HG03457 (cell line): ENCODE data around the gene TCF4.

Source experiments
- ATAC-seq: cut with Tn5 transposase; IDR thresholded peaks from one replicate; pipeline ENCODE4 v1.9.1; 2021; ENCODE audit warnings: moderate number of reproducible peaks; ENCODE audit not compliant: unreplicated experiment

The TCF4 gene

GRCh38 chr18:55588111-55588869 is at the start of gene TCF4:
Gene TCF4, minus strand, starts transcription at chr18:55588192. Its CDS starts 1,076 bp downstream, at chr18:55587116.
- ATAC-seq, result no peak

DNA sequence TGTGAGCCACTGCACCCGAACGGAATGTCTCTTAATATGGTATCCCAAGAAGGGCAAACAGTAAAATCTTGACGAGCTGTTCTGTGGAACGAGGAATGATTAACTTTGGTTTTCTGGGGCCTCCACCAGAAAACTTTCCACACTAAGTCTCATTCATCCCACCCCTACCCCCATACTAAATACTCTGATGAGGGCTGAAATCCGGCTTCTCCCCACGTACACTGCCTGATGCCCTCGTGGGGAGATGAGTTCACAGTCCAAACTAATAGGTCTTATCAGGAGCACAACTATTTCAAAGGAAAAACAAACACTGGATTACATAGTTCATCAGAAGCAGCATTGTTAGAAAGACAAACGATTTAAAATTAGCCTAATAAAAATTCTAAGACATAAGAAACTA is 49.2 kb upstream of the TCF4 start:
- no peak for ATAC-seq

GRCh38 chr18:55635439-55635838 is 47.4 kb upstream of the TCF4 start:
- no peak for ATAC-seq

GRCh38 chr18:55634545-55634944 is 46.6 kb upstream of the TCF4 start:
- no peak for ATAC-seq

GRCh38 chr18:55633032-55633431 is 45.0 kb upstream of the TCF4 start:
- no peak for ATAC-seq

DNA sequence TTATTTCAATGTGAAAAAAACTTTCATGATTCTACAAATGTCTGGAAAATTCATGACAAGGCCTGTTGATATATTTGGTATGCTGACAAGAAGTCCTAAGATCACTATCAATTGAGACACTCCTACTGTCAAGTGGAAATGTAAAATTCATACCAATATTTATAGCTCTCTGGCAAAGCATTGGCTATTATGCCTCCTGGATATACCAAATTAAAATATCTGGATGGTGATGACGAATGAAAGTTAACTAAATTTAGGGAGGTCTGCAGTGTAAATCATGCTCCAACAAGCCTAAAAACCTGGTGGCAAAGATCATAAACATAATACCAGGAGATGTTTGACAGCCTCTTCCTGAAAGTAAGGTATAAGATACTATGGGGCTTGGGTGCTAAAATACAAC is 41.1 kb upstream of the TCF4 start:
- ATAC-seq, result no peak

DNA sequence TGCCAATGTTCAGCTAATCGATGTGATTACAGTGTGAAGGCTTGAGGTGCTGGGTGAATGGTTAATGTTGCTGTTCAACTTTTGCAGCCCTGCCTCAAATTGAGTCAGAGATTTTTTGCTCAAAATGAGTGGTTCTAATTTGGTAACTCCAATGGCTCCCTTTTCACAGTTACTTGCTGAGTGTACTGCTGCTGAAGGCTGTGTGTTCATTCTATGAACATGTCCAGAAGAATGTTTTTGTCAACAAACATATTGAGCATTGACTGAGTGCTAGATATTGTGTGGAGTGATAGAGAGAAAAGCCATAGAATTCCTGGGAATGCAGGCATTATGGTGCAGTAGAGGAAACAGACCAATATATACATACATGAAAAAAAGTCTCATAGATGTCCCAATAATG is 39.0 kb upstream of the TCF4 start:
- no peak for ATAC-seq

- no peak for ATAC-seq
These were observed 37.9 kb upstream of the TCF4 start for GRCh38 chr18:55625901-55626300.

DNA sequence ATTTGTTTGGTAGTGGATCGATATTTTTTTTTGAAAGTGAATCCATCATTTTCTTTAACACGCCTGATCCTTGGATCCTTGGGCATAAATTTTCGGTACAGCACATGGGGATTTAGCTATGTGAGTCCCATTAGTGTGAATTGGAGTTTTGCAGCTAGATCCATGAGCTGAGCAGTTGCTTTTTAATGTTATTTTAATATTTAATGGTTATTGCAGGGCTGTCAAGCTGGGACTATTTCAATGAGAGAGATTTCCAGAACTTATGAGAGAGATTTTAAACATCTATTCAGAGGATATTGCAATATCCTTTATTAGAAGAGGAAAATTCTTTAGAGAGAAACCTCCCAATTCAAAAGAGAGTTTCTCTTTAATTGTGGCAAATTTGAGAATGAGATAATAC is 35.6 kb upstream of the TCF4 start:
- ATAC-seq, result no peak

DNA sequence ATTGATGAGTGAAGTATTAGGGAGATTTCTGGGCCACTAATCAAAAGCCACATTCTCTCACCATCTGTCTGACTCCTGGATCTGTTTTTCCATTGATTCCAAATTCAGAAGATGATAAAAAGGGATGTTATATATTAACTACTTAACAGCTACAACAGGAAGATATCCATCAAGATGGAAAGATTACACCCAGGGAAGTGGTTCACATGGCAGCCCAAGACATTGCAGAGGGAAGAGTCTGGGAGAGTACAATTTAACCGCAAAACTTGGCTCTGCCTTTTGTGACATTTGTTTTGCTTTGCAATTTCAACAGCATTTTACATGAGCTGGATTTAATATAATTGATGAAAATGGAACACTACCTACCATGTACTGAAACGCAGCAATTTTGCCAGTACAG is 22.5 kb upstream of the TCF4 start:
- ATAC-seq, result no peak

DNA sequence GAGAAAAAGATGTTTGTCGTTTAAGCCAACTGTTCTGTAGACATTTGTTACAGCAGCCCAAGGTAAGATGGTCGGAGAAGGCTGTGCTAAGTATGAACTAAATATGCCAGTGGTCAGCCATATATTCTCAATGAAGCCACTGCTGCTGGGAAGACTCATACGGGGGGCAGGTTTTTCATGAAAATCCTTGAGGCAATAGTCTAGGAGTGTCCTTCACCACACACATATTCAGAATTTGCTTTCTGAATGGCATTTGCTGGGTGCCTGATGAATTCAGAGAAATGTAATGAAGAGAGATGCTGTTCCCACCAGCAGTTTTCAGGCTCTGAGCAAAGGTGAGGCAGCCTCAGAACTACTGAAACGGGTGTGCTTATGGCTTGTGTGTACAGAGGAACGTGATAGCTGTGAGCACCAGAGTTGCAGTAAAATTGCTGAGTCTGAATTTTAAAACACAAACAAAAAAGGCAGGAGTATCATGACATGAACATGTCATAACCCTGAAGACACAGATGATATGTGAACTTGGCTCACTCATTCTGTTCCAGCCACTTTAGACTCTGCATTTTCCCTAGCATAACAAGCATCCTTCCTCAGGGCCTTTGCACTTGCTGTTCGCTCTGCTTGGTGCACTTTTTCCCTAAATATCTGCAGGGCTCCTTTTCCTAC is 21.3 kb upstream of the TCF4 start:
- ATAC-seq, result no peak

DNA sequence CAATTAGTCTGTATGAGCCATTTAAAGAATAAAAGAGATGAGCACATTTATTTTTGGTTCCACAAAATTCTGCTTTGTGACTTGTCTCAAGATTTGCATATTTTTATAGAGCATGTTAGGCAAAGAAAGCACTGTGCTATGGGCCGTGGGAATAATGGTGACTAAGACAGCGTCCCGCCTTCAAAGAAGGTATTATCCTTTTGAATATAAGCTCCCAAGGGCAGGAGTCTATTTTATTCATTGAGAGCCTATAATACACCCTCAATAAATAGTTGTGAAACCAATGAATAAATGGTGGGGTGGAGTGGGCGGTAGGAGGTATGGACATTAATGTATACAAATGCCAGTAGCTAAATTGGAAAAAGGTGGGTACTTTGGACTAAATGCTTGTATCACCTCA is 20.5 kb upstream of the TCF4 start:
- ATAC-seq, result no peak

DNA sequence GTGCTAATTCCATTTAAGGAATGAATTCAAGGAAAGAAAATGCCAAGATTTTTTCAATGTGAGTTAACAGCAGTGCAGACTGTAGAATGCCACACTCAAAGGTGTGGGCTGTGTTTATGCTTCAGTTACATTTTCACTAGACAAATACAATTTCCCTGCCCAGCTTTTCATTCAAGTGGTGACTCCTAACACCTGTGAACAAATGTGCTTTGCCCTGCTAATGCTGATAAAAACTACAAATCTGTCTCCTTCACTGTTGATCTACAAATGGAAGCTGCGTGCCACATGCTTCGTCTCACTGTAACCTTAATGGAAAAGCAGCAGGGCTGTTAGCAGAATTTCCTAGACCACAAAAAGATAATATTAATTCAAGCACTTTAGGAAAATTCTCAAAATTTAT is 19.8 kb upstream of the TCF4 start:
- no peak for ATAC-seq

- ATAC-seq, result peak; percentile 68
These were observed 17.8 kb upstream of the TCF4 start for GRCh38 chr18:55605733-55606338.

DNA sequence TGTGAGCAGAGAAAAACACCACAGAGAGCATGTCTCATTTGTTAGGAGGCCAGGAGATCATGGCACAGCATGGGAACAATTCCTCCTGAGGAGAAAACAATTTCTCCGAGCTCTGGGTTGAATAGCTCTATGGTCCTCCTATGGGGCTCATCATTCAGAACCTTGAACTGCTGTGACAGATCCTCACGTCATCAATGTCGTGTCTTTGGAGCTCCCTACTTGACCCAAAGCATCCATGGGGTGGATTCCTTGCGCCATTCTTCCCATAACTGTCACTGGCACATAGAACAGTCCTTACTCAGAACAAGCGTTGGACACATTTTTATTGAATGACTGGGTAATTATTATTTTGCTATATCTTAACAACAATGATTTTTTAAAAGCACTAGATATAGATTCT is 15.8 kb upstream of the TCF4 start:
- no peak for ATAC-seq

GRCh38 chr18:55593888-55594287 is 5.9 kb upstream of the TCF4 start:
- ATAC-seq, result no peak

- ATAC-seq, result no peak
These were observed 4.6 kb upstream of the TCF4 start for GRCh38 chr18:55592572-55592971.

- ATAC-seq, result no peak
These were observed 4.1 kb upstream of the TCF4 start for GRCh38 chr18:55592106-55592505.

DNA sequence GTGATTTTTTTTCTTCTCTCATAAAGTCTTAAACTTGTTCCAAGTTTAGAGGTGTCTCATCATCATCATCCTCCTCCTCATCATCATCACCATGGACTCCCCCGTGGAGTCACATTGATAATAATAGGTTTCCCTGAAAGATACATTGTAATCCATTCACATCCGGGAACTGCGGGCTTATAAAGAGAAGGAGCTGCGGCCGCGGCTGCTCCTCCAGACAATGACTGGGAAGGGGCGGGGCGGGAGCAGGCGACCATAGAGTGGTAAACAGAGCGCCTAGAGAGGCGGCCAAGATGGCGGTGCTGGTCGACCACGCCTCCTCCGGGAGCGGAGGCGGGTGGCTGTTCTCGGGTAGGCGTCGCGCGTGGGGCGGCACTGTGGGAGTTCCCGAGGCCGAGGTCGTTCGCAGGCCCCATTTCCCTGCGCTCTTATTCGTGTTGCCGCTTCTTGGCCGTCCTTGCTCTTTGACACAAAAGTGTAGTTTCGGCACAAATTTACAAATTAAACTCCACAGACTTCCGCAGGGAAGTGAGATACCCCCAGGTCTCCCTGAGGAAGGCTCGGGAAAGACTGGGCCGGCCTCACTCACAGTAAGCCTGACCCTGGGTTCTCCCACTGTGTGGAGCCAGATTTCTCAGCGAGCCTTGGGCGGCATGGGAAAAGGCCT is 1.8 kb upstream of the TCF4 start:
- peak; percentile 82 for ATAC-seq

DNA sequence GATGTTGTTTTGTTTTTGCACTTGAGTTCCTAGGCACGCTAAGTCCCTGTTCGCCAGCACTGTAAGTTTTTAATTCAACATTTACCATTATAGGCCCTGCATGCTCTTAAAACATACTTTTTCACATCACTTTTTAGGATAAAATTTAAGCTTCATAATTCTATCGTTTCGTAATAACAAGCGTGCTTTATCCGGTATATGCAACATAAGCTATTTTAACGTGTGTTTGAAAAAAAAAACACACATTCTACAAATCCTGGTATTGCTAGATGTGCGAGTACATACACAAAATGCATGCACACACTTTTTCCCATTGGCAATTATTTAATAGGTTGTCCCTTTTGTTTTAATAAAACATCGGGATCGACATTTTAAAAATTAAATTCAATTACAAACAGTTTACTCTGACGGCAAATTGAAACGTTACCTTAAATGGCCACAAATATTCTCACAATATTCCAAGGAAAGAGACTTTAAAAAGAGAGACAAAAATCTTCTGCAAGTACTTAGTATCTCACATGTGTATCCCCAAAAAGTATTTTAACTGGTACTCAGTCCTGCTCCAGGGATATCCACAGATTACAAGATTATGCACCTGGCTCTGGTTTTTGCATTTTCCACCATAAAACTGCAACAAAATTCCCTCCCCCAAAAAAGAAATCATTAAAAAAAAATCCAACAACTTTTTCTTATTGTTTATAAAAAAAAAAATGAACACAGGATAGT is 1.0 kb upstream of the TCF4 start:
- ATAC-seq, result no peak
